Coronary artery (tissue), 2 donors: ENCODE results near the gene DNAAF5.

Experiments used
- DNase-seq: peaks from one replicate; pipeline ENCODE4 v3.0.0-alpha.2; 2017; ENCODE audit warnings: low spot score
- H3K27ac ChIP-seq, 2 donors: fragments of 200-600 bp; sonication (generic); one replicate each; pipeline ENCODE4 v1.5.1; 2016 to 2019
- H3K4me3 ChIP-seq: fragments of 200-600 bp; sonication (generic); 2 replicates; pipeline ENCODE4 v1.5.1; 2016; ENCODE audit warnings: mild to moderate bottlenecking, moderate library complexity
- TF ChIP-seq, protein P1 (sequence below): fragments of 200-600 bp; sonication (generic); IDR thresholded peaks from one replicate; pipeline ENCODE4 v1.5.1; 2019; ENCODE audit warnings: antibody characterized with exemption

DNAAF5 gene

GRCh38 chr7:724298-724697 lies 2.2 kb upstream of the DNAAF5 start:
- Histone ChIP-seq H3K4me3 (no peak overlapping the region), H3K27ac (no peak overlapping the region)
- DNase-seq: no peak
- TF ChIP-seq, protein P1, sequence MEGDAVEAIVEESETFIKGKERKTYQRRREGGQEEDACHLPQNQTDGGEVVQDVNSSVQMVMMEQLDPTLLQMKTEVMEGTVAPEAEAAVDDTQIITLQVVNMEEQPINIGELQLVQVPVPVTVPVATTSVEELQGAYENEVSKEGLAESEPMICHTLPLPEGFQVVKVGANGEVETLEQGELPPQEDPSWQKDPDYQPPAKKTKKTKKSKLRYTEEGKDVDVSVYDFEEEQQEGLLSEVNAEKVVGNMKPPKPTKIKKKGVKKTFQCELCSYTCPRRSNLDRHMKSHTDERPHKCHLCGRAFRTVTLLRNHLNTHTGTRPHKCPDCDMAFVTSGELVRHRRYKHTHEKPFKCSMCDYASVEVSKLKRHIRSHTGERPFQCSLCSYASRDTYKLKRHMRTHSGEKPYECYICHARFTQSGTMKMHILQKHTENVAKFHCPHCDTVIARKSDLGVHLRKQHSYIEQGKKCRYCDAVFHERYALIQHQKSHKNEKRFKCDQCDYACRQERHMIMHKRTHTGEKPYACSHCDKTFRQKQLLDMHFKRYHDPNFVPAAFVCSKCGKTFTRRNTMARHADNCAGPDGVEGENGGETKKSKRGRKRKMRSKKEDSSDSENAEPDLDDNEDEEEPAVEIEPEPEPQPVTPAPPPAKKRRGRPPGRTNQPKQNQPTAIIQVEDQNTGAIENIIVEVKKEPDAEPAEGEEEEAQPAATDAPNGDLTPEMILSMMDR: no peak

DNA sequence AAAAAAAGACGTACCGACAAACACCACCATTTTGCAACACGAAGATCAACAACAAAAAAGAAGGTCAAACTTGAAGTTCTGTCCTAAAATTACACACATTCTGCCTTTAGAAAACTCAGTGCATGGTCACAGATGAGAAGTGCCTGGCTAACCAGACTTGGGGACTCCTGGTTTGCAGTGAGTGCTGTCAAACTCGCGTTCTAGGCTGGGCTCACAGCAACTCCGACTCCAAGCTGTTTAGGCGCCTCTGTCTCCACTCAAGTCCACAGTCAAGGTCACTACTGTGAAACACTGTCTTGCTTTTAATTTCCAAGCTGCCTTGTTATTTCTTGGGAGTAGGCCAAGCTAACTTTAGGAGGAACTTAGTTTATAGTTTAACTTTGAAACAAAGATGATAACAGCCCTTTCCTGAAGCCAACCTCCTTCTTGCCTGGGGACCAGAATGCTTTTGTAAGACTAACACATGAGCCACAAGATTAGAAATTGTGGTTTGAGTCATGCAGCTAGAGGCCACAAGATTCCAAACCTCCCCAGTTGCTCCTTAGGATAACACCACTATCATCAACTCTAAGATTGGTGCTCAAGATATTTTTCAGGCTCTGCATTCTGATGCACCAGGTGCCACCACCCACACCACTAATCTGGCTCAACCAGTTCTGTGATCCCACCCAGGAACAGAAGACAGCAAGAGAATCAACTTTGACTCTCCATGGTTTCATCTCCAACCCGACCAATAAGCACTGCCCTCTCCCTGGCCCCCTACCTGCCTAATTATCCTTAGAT lies 1.1 kb upstream of the DNAAF5 start:
- no peak overlapping the region for H3K27ac ChIP-seq
- no peak for DNase-seq
- TF ChIP-seq, protein P1: no peak
- no peak overlapping the region for H3K4me3 ChIP-seq

GRCh38 chr7:726854-727103 lies 280 bp downstream of the DNAAF5 start:
- Histone ChIP-seq H3K27ac (peak overlapping the region in 1 of 2 donors; percentile 60), H3K4me3 (peak overlapping the region; percentile 82)
- no peak for DNase-seq
- TF ChIP-seq, protein P1: no peak

GRCh38 chr7:727104-727805 lies 756 bp downstream of the DNAAF5 start, which contains the start of gene PRKAR1B:
Gene PRKAR1B, minus strand, starts transcription at chr7:727281. Its CDS starts 15,776 bp downstream, at chr7:711505.
- peak within 1 kb of the TSS; percentile 33 to 60 for H3K27ac ChIP-seq
- peak within 1 kb of the TSS; percentile 82 for H3K4me3 ChIP-seq
- no peak for DNase-seq
- TF ChIP-seq, protein P1: no peak

- no peak for DNase-seq
- Histone ChIP-seq H3K4me3 (peak overlapping the region; percentile 82), H3K27ac (peak overlapping the region in 1 of 2 donors; percentile 37)
- TF ChIP-seq, protein P1: no peak
Observed at GRCh38 chr7:727806-728460, 1.4 kb downstream of the DNAAF5 start.

DNA sequence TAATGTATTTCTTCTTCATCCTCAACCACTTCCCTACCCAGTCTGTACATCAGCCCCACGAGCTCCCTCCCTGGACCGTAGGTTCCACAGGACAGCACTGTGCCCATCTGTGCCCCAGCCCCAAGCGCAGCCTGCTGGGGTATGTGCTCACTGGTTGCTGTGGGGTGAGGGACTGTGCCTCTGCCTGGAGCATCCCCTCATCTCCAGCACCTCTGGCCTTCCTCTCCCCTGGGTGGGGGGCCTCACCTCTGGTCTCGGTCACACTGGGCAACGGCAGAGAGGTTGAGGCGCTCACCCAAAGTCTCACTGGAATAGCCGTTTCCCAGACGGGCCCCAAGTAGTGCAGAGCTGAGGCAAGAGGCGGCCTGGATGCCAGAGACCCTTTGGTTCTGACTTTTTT lies 2.1 kb downstream of the DNAAF5 start:
- TF ChIP-seq, protein P1: no peak
- peak overlapping the region; percentile 82 for H3K4me3 ChIP-seq
- DNase-seq: no peak
- H3K27ac ChIP-seq: peak overlapping the region in 1 of 2 donors; percentile 37
